Iris pigment epithelial cell (primary cell): ENCODE results near the gene ASCL5.
A peak's percentile ranks its signal among the peaks of the same experiment; 100 is the strongest.

ENCODE experiments used
- DNase-seq: peaks from one replicate; pipeline ENCODE4 v3.0.0-alpha.2; 2011; ENCODE audit warnings: low read depth

The ASCL5 gene

DNA sequence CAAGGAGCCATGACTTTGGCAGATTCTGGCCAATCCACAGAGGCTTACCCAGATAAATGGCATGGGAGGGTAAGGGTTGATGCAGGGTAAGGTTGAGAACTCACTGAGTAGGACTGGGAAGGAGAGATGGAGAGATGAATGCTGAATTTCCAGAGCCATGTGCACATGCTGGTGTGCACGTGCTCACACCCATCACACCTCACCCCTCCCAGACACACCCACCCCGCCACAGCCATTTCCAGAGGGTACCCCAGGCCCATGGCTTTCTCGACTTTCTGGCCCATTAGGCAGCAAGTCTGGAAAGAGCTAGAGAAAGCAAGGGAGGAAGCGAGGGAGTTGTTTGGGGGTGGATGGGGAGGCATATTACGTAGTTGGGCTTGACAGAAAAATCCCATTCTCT, 16.4 kb downstream of the ASCL5 start:
- DNase-seq = no peak

DNA sequence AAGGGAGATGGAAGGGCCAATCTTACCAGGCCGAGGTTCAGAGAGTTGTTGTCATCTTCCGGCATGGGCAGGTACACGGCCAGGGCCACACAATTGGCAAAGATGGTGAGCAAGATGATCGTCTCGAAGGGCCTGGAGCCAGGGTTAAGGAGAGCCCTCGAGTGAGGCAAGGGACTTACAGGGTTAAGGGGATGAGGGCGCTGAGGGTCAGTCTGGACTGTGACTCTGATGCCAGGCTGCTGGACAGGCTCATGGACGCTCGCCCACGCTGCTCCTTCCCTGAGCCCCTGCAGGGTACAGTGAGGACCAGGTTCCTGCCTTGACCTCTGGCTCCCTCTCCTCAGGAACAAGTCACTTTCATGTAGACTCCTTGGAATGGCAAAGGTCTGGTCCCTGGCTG, 16.8 kb downstream of the ASCL5 start:
- DNase-seq = no peak

DNA sequence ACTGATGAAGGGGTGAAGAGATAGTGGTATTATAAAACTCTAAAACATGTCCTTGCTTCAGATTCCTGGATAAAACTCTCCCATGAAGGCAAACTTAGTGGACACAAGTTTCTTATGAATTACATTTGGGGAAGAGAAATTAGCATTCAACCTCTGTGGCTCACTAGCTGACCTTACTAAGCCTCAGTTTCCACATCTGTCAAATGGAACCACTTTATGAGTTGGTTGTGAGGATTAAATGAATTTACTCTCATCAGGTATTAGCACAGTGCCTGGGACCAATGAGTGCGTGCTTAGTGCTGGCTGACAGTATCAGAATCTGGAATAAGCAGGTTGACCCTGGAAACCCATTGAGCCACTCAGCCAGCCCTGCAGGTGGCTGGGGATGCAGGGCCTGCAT, 17.3 kb downstream of the ASCL5 start:
- no peak for DNase-seq

DNA sequence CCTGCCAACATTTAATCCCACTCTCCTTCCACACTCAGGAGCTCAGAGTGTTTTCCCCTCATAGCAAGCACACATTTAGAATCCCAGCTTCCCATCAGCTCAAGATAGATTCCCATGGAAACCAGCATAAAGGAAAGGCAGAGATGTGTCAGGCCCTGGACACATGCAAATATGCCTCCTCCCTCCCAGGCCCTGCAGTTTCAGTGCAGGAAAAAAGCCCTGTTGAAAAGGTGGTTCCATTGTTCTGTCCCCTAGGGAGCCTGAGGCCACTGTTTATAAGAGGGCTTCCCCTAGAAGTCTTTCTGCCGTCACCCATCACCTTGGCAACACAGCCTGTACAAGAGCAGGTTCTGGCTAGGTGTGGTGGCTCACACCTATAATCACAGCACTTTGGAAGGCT, 18.4 kb downstream of the ASCL5 start:
- no peak for DNase-seq

DNA sequence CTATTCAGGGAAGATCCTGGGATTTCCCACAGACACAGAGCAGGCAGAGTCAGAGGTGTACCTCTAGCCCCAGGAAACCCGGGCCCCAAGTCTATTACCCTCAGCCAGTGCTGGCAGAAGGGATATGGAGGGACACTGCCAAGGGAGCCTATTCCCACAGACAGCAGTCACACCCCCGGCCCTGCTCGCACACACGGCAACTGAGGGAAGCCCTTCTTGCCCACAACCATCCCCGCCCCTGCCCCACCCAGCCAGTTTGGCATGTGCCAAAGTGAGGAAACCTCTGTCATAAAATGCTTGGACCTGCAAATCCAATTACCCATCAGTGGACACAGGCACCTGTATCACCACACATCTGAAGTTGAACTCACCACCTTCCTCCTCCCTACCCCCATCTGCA, 21.3 kb downstream of the ASCL5 start:
- DNase-seq = no peak

DNA sequence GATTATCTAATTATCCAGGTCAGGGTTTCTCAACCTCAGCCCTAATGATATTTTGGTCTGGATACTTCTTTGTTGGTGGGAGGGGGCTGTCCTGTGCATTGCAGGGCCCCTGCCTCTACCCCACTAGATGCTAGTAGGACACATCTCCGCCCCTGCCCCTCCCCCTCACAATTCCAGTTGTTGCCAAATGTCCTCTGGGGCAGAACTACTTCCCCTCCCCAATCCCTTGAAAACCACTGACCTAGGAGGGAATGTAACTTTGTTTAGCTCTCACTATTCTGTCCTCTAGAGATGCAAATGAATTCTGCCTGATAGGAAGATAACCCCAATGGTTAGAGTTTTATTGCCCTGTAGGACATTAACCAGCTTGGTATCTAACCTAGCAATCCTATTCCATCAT, 22.8 kb downstream of the ASCL5 start:
- no peak for DNase-seq

DNA sequence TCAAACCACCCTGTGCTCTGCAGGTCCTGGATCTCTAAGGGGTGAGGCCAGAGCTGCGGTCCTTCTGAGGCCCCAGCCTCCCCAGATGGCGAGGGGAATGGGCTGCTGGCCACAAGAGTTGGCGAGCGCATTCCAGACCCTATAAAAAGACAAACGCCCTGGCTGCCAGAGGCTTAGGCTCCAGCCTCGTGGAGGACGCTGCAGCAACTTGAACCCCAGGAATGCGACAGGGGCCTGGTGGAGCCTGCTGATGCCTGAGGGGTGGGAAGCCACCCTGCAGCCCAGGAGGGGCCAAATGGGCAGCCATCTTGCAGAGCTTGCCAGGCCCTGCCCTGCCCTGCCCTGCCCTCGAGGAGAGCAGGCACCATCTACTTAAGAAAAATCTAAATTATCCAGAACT, 23.3 kb downstream of the ASCL5 start:
- no peak for DNase-seq

DNA sequence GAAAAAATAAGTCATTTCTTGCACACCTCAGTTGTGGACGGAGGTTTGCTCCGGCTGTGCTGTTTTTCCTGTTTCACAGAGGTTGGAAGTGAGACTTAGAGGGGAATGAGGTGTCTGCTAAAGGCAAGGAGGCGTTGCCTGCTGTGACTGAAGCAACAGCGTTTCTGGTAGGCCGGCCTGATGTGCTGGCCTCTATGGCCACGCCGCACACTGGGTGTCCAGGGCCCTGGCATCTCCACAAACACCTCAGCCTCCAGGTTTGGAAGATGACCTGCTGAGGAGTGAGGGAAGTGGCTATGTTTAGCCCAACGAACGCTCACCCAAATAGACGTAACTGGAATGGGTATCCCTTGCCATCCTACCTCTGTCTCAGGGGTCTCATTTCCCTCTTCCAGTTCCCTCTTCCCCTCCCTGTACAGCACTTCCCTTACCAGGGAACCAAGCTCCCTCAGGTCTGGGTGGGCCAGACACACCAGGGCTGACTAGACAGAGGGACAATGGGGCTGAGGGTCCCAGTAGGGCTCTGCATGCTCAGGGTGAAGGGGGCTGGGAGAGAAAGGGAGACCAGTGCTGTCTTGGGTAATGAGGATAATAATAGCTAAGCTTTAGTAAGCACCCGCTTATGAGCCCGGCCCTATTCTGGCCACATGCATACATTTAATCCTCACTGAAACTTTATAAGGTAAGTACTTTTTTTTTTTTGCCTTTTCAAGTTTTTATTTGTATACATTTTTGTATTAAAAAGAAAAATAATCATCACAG, 26.6 kb downstream of the ASCL5 start:
- DNase-seq = no peak

DNA sequence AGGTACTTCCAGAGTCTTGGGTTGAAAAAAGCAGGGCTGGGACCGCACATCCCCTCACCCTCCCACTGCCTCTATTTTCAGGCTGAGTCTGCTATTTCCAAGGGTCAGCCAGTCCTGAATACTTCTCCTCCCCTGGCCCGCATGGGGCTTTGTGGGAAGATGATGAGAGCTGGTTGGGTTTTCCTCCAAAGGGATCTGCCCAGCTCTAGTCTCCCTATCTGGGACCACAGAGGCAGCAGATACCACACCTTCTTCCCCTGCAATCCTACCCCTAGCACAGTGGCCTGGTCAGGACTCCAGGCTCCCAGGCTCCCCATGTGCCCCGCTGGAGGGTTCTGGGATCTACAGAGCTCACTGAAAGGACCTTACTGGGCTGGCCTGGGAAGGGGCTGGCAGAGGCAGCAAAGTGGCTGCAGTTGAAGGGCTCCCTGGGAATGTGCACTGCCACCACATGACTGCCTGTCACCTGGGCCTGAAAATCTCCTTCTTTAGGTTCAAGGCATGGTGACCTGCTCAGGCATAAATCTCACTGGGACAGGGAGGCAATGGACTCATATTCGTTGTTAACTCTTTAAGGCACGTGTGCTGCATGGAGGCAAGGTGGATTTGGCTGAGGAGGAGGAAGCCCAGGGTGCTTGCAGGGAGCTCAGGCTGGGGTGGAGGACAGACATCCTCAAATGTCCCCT, 27.8 kb downstream of the ASCL5 start:
- no peak for DNase-seq

DNA sequence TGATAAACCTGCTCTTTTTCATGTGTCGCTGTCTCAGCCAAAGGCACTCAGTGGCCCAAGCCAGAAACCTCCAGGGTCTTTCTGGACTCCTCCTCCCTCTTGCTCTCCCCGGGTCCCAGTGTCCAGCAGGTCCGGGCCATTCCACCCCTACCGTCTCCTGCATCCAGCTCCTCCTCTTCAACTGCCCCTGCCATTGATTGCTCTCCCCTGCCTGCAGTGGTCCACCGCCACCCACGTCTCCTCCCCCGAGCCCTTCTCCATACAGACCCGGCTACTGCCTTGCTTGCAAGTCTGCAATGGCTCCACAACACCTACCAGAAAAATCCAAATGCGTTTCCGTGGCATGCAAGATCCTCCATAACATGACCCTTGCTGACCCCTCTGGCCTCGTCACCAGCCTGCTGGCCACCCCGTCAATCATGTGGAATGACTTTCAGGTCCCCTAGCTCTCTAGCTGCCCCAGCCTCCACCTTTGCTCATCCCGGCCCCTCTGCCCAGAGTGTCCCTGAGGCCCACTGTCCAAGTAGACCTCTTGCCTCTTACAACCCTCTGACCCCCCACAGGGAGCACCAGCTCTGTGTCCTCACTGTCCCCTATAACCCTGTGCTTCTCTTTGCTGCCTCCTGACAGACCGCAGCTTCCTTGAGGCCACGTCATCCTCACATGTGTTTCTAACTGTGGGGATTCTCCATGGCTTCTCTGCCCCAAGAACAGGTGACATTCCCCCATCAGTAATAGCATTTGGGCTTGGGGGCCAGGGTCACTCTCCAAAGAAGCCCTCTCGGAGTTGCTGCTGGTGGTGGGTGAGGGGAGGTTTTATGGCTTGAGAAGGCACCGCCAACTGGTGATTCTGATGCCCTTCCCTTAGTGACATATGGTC, 29.8 kb downstream of the ASCL5 start:
- DNase-seq = no peak

DNA sequence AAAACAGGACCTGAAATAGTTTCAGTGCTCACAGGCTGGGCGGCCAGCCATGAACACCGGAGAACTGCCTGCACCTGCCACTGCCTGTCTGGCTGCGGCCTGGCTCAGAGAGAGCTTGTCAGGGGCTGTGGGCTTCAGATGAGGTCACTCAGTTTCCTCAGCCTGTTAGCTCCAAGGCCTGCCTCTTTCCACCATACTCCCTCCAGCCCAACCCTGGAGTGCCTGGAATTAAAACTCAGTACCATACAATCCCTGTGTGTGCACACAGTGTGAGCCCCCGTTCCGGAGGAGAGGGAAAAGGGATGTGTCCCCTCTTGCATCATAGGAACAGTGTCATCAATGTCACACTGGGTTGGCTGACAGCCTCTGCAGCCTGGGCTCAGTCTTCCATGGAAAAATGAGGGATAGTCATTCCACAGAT, 30.9 kb downstream of the ASCL5 start:
- no peak for DNase-seq

DNA sequence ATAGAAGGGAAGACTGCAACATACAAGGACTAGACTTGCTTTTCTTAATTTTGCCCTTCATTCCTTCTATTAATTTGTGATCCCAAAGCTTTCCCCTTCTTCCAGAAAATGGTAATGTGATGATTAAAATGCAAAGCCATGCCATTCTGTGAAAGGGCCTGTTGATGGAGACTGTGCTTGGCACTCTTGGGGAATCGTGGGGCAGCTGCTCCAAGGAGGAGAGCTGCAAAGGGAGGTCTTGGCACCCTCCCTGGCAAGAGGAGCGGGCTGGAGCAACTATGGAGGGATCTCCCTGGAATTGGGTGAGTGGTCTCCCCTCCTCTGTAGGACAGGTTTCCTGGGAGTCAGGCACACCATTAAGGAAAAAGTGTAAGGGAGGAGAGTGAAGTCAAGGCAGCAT, 31.4 kb downstream of the ASCL5 start:
- DNase-seq = no peak

DNA sequence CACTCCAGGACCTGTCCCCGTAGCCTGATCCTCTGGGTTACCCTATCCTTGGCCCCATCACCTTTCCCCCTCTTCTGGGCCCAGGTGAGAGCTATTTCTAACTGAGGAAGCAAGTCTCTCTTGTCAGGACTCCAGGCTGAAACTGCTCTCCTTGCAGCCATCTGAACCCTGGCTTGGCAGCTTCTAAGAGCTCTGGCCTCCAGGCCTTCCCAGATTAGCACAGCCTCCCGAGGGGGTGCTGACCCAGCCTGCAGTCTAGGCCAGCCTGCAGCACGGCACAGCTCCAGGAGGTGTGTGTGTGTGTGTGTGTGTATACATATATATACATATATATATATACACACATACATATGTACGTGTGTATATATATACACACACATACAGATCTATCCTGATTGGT, 32.2 kb downstream of the ASCL5 start:
- no peak for DNase-seq

DNA sequence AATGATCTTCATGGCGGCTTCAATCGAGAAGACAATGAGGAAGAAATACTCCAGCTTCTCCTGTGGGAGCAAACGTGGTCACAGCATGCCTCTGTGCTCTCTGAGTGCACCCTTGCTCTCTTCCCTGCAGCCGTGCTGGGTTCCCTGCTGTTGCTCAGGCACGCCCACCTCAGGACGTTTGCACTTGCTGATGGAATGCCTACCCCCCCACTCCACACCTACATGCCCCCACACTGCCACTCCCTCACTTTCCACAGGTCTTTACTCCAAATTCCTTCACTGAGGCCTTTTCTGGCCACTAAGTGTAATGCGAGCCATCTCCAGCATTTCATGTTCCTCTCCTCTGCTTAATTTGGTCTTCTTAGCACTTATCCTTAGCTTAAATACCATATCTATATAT, 33.0 kb downstream of the ASCL5 start:
- no peak for DNase-seq

DNA sequence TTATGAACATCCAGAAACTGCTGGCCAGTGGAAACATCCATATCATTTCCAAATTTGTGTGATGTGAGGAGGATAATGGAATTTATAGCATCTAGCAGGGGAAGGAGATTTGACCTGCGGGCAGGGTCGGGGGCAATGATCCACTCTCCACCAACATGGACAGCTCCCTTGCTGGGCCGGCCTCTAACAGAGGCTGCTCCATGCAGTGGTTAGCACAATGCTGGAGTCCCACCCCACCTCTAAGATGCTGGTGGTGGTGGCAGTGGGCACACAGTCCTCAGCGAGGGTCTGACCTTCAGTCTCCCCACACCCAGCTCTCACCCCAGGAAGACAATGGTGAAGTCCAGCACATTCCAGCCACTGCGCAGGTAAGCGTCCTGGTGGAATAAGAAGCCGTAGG, 33.4 kb downstream of the ASCL5 start:
- DNase-seq = no peak

DNA sequence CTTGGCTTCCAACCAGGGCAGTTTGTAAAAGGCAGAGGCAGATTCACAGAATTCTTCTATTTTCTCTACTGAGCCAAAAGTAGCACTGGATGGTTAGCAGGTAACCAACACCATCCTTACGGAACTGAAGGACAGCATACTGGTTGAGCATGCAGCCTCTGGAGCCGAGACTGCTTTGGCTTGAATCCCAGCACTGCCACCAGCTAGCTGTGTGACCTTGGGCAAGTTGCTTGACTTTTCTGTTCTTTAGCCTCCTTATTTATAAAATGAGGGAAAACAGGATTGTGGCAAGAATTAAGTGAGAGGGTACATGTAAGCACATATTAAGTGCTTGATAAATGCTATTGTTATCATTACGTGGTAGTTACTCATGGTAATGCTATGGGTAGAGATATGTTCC, 34.2 kb downstream of the ASCL5 start:
- no peak for DNase-seq

DNA sequence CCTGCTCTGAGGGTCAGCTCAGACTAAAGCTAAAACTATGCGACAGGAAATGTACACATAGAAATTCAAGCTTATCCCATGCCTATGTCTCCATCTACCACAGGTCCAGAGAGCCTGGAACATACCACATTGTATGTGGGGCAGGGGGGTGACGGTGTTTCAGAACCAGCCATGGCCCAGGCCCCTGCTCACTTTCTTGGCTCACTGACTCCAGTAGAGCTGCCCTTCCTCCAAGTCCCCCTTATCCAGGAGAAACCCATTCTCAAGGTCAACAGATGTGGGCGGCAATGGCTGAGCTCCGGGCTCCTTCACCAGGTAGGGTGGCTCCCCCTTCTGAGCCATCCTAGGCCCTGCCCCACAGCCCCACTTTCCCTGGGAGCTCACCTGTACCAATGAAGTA, 35.7 kb downstream of the ASCL5 start:
- no peak for DNase-seq

DNA sequence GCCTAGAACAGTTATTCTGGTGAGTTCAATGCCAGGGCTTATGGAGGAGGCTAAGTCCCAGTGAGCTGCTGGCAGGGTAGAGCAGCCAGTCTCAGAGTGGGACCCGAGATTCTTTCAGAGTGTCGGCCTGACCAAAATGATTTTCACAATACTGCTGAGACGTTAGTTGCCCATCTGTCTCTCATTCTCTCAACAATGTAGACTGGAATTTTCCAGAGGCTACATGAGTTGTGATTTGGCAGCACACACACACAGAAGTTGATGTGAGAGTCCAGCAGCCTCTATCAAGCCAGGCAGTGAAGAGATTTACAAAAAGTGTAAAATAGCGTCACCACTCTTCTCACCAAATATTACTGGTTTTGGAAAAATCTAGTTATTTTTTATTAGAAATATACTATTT, 36.4 kb downstream of the ASCL5 start:
- no peak for DNase-seq

DNA sequence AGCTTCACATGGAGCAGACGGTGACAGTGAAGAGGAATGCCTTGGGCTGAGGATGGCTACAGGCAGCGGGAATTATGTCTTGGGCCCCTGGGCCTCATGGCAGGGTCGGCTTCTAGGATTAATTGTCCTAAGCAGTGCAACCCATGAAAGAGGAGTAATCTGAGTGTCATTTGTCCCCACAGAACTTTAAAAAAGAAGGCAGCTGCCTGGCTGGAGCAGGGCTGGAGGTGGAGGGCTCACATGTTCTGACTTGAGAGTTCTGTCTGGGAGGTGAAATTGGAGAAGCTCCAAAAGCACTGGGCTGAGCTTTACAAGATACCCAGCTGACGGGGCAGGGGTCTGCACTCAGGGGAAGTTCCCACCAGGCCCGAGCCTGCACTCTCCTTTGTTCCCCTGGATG, 37.4 kb downstream of the ASCL5 start:
- no peak for DNase-seq

DNA sequence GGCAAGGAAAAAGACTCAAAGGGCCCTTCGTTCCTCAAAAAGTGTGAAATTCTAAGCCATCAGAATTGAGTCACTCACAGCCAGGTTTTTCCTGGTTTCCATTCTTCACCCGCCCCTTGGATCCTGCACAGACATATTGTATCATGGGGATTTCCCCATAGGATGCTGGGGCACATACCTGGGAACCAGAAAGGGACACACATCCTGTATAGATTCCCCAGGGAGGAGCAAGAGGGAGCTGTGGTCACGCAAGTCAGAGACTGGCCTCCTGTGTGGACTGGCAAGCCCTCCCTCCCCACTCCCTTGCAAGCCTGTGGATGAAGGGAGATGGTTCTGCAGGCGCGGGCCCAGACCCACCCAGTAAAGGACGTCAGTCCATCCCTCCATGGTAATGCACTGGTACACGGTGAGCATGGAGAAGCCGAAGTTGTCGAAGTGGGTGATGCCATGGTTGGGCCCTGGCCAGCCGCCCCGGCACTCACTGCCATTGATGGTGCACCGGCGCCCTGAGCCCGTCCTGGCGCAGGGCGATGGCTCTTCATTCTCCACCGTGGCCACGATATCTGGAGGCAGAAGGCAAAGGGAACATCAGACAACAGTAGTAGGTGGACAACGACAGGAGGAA, 38.0 kb downstream of the ASCL5 start:
- DNase-seq = no peak

DNA sequence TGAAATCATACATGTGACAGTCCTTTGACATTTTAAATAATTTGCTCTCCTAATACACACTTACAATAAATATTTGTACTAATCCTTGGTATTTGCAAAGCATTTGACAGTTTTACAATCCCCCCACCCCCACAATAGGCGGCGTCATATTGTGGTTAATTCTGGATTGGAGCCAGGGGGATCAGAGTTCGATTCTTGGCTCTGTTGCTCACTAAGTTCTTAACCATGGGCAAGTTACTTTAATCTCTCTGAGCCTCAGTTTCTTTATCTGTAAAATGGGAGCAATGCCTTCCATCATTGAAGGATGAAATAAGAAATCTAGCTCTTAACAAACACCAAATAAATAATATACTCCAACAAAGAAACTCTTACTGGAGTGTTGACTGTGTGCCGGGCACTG, 38.6 kb downstream of the ASCL5 start:
- no peak for DNase-seq

DNA sequence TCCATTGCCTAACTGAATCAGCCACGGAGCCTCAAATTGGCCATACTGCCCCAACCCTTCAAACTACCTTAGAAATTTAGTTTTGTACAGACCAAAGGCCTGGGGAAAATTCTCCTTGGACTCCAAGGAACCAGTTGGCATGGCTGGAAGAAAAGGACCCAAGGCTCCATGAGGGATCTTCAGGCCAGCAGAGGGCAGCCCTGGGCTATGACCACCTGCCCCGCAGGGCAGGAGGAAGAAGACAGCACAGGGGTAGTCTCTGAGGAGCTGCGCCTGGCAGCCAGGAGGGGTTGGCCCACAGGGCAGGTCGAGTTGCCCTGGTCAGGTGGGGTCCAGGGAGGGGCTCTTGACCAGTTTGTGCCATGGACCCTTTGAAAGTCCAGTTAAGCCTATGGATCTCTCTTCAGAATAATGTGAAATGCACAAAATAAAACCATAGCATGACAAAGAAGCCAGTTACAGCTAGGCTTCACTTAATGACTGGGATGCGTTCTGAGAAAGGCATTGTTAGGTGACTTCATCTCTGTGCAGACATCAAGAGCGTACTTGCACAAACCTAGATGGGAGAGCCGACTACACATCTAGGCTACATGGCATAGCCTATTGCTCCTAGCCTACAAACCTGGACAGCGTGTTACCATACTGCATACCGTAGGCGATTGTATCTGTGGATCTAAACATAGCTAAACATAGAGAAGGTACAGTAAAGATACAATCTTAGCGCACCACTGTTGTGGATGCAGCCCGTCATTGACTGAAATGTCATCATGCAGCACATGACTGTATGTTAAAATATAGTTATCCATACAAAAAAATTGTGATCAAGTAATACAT, 40.9 kb downstream of the ASCL5 start:
- peak; percentile 43 for DNase-seq
